ENCODE results near the gene PRICKLE1.

Gene PRICKLE1

DNA sequence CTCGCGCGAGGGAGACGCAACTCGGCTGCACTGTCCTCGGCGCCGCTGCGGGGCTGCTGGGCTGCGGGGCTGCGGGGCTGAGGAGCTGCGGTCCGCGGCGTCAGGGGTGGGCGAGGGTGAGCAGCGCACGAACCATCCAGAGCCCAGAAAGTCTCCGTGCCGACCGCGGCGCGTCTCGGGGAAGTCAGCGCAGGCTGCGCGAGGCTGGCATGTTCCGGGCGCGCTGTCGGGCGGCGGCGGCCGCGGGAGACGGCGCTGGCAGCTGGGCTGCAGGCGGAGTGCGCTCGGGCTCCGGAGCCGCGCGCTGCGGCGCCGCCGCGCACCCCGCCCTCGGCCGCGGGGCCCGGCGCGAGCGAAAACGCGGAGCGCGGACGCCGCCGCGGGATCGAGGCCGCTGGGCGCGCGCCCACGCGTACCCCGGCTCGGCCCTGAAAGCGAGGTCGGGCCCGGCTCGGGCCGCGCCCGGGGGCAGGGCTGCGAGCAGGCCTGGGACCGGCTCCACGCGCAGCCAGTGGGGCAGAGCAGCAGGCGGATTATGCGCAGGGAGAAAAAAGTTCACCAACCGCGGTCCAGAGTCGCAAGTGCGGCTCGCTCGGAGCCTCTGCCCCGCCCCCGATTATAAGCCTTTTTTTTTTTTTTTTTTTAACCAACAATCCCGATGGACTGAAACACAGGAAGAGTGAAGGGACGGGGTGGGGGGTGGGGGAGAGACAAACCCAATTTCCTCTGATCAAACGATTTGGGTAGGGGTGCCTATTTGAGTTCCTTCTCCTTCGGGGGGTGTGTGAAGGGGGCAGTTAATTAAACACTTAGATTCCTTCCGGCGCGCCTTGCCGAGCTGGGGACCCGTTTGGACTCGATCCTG is at the start of gene PRICKLE1:
PRICKLE1 (minus strand) TSS at position 282 of the 865 bp plus-strand sequence. CDS start 117,230 bp downstream, outside the sequence.
- DNase-seq (ENCODE audit: low read depth in 2 of 2), result no peak

DNA sequence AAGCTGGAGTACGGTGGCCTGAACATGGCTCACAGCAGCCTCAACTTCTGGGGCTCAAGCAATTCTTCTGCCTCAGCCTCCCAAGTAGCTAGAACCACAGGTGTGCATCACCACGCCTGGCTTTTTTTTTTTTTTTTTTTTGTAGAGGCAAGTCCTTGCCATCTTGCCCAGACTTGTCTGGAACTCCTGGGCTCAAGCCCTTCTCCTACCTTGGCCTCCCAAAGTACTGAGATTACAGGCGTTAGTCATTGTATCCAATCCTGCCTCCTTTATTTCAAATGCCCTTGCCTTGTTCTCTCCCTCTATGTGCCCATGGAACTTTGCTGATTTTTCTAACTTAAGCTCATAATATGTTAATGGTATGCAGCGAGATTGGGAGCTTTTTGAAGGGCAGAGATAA is 49.2 kb upstream of the PRICKLE1 start:
- DNase-seq (ENCODE audit: low read depth in 2 of 2), result no peak

DNA sequence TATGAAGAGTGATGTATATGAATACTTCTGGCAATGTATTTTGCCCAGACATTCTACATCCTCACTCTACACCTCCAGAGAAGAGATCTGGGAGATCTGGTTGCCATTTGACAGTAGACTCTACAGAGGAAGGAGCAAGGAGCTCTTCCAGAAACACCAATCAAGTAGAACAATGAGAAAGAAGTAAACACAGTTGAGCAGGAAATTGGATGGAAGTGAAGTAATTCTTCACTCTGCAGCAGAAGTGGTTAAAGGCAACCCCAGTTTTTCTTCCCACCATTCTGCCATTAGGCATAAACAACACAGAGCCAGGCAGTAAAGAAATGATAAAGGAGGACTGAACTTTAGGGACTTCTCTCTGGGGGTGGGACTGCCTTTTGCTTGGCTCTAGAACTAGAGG is 48.5 kb upstream of the PRICKLE1 start:
- no peak for DNase-seq (ENCODE audit: low read depth in 2 of 2)

DNA sequence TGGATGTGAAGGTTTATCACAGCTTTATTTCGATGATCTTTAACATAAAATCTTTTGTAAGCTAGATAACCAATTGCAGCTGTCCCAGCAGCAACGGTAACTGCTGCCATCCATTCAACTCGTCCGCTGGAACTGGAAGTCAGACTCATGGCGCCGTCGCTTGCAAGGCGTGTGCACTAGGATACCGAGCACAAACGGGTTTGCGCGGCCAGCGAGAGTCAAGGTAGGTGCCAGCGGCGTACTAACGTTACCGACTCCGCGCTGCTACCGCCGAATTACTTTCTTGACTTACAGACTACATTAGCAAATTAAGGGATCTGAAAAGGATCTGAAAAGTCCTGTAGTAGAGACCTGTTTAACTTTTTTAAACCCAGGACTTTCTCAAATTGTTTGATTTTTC is 47.4 kb upstream of the PRICKLE1 start:
- DNase-seq (ENCODE audit: low read depth in 2 of 2), result no peak

DNA sequence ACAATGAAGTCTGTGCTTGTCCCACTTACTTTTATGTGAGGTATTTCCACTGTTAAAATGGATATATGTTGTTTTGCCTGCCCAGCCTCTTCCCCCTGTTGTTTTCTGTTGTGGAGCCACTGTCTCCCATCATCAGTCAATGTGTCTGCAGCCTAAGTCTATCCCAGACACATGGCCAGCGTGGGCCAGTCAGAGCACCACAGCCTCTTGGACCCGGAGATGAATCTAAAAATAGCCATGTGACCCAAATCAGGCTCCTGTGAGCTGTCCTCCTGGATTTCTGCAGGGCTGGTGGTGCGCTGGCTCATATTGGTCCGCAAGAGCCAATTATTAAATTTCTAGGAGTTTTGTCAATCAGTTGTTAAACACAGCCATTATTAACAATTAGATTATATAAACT is 44.0 kb upstream of the PRICKLE1 start:
- DNase-seq (ENCODE audit: low read depth in 2 of 2), result no peak

DNA sequence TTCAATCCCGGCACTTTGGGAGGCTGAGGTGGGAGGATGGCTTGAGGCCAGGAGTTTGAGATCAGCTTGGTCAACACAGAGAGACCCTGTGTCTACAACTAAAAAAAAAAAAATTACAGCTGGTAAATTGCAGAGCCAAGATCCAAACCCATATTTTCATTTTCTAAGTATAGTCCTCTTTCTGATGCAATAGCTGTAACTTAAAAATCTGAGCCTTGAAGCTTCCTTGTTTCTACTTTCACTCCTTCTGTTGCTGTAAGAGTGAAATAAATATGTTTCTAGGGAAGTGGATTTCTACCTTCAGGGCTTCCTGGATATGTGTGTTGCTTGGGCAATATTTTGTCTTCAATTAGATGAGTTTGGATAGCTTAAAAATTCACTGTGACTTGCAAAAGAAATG is 42.0 kb upstream of the PRICKLE1 start:
- no peak for DNase-seq (ENCODE audit: low read depth in 2 of 2)

DNA sequence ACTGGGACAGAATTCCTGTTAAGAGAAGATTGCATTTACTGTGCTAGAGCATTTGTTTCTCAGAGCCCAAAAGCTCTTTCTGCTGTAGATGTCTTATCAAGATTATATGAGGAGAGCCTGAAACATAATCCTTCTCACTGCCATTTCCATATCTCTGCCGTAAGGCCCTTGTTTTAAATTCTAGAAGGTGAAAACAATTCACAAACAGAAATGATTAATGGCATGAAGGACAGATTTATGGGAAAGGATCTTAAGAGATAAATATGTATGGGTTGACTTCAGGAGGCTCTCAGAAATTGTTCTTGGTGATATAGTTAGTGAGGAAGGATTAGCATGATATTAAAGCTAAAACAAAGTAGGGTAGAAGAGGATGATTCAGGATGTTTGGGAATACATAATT is 40.8 kb upstream of the PRICKLE1 start:
- no peak for DNase-seq (ENCODE audit: low read depth in 2 of 2)

DNA sequence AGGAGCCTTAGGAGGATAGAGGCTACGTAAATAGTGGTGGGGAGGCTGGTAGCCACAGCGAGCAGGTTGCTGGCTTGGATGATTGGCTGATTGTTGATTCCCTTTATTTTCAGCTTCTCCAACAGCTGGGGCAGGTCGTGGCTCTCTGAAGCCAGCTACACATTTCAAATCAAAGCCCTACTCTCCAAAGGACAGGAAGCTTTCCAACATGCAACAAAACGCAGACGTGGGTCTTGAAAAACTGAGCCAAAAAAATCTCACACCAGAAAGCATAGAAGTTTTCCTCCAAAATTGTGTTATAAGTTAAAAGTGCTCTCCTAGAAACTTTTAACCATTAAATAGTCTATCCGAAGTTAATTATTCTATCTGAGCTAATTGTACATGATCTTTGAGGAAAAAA is 37.6 kb upstream of the PRICKLE1 start:
- no peak for DNase-seq (ENCODE audit: low read depth in 2 of 2)

DNA sequence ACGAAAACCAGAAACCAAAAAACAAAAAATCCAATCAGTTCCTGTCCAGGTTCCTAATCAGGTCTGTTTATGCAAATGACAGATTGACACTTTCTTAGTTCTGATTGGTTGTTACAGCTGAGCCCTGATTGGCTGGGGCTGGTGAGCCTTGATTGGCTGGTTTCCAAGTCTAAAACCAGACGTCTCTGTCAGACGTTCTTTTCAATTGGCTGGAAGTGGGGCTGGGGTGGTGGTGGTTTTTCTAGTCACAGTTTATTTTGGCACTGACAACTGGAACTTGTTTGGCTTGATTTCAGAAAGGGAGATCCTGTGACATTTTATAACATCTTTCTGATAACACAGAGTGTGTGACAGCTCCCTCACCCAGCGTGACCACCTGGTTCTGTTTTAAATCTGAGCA is 36.1 kb upstream of the PRICKLE1 start:
- no peak for DNase-seq (ENCODE audit: low read depth in 2 of 2)

DNA sequence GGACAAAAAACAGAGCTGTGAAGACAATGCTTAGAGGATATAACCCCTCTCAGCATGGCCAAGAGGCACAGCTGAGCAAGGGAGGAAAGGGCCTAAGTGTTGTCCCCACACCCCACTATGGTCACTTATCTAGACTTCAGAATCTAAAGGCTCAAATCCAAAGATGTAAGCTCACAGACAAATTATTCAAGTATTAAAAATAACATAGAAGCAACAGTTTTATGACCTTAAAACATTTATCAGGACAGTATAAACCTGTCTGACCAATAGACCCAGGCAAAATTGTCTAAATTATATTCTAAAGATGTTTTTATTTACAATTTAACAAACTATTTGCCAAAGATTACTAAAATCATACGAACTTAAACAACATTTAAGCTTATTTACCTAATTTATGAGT is 28.1 kb upstream of the PRICKLE1 start:
- no peak for DNase-seq (ENCODE audit: low read depth in 2 of 2)

DNA sequence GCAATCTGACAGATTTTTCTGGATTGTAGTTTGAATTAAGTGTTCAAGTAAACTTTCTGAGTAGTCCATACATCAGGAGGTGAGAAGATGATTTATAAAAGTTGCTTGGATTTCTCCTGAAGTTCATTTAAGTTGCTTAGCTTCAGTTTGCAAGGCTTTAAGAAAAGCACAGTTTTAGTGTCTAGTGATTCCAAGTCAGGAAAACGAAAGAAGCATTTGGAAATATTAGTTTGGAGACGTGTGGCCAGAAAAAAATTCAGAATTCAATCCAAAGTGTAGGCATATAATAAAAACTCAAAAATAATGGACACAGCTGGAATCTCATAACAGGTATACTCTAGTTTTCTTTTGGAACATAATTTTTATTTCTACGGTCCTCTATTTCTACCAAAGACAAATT is 25.5 kb upstream of the PRICKLE1 start:
- no peak for DNase-seq (ENCODE audit: low read depth in 2 of 2)

DNA sequence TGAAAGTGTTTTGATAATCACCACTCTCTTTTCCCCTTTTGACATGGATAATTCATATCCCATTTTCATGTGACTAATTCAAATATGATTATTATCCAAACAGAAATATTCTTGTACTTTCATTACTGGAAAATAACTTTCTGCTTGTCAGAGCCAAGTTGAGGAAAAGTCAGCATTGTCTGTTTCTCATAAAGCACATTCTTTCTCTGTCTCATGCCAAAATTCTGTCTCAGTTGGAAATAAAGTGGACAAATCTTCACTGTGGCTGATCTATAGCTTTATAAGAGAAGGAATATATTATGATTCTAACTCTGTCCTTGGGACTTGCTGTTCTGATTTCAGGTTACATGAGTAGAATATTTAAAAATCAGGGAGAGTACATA is 22.7 kb upstream of the PRICKLE1 start:
- no peak for DNase-seq (ENCODE audit: low read depth in 2 of 2)

DNA sequence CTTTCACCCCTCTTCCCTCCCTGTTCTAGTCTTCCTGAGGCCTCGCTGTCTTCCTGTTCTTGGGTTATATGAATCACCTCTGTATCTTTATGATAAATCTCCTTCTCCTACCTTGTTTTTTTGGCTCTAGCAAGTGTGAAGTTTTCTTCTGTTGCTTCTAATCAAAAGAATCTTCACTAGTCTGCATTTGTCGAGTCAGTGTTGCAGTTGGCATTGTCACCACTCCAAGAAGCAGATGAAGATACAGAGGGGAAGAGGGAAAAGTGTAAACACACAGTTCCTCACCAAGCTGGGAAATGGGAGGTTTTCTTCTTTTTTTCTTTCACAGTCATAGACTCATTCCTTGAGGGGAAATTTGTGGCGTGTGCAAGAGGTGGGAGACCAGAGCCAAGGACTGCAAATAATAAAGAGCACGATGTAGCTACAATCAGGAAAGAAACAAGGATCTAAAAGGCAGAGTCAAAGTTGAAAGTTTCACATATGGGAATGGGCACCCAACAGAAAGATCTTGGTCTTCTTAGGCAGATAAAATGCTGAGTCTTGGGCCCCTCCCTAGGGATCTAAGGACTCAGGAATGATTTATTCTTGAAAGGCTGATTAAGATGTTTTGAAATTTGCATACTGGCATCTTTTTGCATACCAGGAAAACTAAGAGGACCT is 22.2 kb upstream of the PRICKLE1 start:
- no peak for DNase-seq (ENCODE audit: low read depth in 2 of 2)

DNA sequence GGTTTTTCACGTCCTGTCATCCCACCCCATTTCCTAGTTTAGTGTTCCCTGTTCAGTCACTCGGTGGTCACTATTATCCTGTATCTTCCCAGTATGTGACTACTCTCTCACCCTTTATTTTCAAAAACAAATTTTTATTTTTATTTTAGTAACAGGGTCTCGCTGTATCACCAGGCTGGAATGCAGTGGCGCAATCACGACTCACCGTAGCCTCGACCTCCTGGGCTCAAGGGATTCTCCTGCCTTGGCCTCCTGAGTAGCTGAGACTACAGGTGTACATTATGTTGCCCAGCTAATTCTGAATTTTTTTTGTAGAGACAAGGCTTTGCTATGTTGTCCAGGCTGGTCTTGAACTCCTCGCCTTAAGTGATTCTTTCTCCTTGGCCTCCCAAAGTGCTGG is 20.1 kb upstream of the PRICKLE1 start:
- no peak for DNase-seq (ENCODE audit: low read depth in 2 of 2)

DNA sequence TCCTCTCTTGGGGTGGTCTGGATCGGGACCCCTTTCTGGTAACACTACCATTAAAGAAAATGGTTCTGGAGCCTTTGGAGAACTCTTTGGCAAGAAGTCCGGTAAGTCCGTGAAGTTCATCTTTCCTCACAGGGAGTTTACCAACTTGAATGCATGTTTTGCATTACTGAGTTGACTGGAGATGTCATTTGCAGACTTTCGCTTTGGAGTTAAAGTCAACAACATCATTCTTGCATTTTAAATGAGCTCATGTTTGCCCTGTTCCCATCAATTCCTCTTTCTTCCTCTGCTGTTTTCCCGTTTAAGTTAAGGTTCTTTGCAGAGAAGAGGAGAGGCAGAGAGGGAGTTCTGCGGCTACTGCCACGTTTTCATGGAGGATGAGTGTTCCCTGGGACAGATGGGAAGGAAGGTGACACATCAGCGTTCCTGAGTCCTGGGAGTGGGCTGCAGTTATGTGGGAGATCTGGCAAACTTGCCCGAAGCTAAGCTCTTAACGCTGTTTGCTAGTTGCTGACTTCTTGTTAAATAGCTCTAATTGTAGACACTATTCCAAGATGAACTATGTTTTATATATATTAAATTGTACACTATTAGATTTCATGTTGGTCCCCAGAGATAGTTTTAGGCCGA is 18.8 kb upstream of the PRICKLE1 start:
- no peak for DNase-seq (ENCODE audit: low read depth in 2 of 2)

DNA sequence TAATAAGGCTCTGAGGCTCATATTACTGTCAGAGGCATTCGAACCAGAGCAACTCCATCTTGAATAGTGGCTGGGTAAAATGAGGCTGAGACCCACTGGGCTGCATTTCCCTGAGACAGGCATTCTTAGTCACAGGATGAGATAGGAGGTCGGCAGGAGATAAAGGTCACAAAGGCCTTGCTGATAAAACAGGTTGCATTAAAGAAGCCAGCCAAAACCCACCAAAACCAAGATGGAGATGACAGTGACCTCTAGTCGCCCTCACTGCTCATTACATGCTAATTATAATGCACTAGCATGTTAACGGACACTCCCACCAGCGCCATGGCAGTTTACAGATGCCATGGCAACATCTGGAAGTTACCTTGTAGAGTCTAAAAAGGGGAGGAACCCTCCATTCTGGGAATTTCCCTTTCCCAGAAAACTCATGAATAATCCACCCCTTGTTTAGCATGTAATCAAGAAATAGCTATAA is 18.1 kb upstream of the PRICKLE1 start:
- DNase-seq (ENCODE audit: low read depth in 2 of 2), result no peak

DNA sequence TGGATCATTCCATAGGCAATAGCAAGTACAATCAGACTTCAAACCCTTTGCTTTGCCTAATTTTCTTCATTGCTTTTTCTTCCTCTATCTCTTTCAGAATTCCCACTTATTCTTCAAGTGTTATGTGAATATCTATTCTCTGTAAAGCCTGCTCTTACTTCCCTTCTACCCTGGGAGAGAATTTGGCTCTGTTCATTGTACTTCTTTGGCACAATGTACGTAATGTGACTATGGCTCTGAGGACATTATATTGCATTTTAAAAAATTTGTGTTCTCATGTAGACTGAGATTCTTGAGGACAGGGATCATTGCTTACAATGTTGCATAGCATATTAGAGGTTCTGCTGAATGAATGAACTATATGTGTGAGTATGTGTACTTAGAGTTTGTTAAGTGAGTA is 16.9 kb upstream of the PRICKLE1 start:
- DNase-seq (ENCODE audit: low read depth in 2 of 2), result no peak

DNA sequence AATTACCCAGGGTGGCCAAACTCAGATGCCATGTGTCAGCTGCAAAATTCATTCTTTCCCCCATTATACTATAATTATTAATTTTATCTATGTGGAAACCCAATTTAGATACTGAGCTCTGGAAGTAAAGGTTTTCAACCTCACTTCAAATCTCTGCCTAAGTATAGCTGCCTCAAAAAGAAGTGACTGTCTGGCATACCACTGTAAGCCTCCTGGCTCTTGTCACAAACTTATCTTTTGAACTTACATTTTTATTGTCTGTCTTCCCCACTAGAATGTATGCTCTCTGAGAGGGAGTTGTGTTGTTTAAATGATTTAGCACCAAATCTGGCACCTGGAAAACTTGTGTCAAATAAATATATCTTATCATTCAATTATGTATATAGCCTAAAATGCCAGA is 16.1 kb upstream of the PRICKLE1 start:
- no peak for DNase-seq (ENCODE audit: low read depth in 2 of 2)

DNA sequence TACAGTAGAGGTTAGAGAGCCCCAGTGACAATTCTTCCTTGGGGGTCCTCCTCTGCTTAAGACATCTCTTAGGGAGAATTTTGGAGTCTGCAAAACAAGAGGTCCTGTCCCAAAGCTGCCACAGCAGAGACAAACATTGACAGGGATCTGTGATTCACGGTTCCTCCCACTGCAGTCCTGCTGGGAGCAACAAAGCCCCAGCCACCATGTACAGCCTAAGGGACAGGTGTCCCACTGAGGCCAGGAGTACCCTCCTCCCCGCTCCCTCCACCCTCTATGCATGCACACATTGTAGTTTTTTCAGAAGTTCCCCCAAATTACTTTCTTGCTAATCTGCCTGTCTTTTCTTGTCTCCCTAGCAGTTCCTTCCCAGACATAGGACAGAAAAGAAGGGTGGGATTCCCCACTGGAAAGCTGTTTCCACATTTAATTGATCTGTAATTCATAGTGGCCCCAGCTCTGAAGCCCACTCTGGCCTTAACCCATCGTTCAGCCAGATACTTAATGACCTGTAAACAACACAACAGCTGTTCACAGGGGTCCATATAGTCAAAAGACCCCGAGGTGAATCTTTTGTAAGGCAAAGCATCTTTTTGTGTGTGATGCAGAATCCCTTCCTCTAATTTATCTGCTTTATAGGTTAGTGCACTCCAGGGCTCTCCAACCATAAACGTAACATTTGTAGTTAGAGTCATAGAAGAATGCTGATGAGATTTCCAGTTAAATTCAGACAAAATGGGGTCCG is 13.9 kb upstream of the PRICKLE1 start:
- DNase-seq (ENCODE audit: low read depth in 2 of 2), result no peak

DNA sequence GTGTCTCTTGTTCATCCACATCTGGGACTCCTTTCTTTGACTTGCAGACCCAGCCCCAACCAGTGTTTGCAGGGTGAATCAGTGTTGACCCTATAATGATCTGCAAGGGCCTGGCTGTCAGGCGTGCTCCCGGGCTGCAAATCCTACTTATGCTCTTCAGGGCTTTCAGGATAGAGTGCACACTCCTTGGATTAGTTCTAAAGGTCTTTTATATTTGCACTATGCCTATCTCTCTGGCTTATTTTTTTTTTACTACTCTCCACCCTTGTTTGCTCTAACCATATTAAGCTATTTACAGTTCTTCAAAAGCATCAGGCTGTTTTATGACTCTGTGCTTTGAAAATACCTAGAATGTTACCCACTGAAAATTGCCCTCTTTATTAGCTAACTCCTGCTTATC is 4.3 kb upstream of the PRICKLE1 start:
- DNase-seq (ENCODE audit: low read depth in 2 of 2), result no peak

DNA sequence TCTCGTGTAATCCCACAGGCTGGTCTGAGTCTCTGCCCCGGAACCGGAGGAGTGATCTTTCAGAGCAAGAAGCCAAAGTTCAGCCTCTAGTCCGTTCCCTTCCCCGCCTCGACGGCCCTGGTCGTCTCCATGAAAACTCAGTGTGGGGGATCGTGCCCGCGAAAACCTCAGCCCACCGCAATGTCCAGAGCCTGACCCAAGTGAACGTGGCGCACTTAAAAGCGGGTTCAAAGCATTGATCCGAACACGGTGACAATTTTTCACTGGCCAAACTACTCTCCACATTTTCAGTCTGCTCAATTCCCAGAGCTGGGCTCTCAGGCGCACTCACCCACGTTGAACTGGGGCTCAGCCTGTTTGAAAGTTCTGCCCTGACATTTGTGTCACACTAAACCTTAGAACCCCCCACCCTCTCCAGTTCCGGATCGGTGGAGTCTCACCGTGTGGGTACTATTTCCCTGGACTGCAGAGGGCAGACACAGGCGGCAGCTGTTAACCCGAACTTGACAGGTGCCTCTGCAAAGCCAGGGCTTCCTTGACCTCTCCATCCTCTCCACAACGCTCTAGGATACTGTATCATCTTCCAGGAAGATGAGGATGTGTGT is 886 bp upstream of the PRICKLE1 start:
- DNase-seq (ENCODE audit: low read depth in 2 of 2), result no peak
